Ovary (tissue), 3 donors: ENCODE data around the gene GPSM1.

Experiments
- CTCF ChIP-seq, 3 donors: fragments of 450-650 bp in 2 of 3; fragments of 200-600 bp in 1 of 3; IDR thresholded peaks; one replicate each; pipeline versions ENCODE4 v1.5.1 to v1.8.0; 2016 to 2022; ENCODE audit warnings: antibody characterized with exemption in 3 of 3, mild to moderate bottlenecking in 1 of 3
- EP300 ChIP-seq: sonication (generic); formaldehyde crosslinking; IDR thresholded peaks from one replicate; pipeline ENCODE4 v1.6.1; 2017; ENCODE audit warnings: antibody characterized with exemption
- POLR2A ChIP-seq: fragments of 450-650 bp; IDR thresholded peaks from one replicate; pipeline ENCODE4 v1.6.1; 2017; ENCODE audit warnings: antibody characterized with exemption, mild to moderate bottlenecking, moderate library complexity
- donor health status: DM: no; HTN: no; CAD: no.

DNA sequence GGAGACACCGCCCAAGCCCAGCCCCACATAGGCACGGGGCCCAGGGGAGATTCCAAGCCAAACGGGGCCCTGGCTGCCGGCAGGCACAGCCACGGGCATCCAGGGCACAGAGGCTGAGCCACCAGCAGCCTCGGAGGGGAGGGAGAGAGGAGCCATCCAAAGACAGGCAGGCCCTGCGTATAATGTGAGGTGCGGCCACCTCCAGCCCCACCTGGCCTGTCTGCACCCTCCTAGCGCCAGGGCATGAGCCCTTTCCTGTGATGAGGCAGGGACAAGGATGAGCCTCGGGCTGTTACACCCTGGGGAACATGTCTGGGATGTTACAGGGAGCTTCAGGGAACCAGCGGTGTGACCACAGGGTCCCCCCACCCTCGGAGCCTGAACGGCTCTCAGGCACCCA, 22.4 kb upstream of the GPSM1 start:
- no peak for TF ChIP-seq POLR2A
- no peak for TF ChIP-seq CTCF (IDR thresholded peaks at IDR 0.05)
- TF ChIP-seq EP300 = no peak
